T-helper 9 cell (primary cell): ENCODE measurements around the gene KLHL15.
A peak's percentile ranks its signal among the peaks of the same experiment; 100 is the strongest.
"Not testable (repeated sequence)": the region's sequence is repeated elsewhere in the genome, so short reads cannot be mapped to it uniquely, and the experiment has no call there.

Experiments
- DNase-seq: peaks from one replicate; pipeline ENCODE4 v3.0.0-alpha.2; 2020

Gene KLHL15

DNA sequence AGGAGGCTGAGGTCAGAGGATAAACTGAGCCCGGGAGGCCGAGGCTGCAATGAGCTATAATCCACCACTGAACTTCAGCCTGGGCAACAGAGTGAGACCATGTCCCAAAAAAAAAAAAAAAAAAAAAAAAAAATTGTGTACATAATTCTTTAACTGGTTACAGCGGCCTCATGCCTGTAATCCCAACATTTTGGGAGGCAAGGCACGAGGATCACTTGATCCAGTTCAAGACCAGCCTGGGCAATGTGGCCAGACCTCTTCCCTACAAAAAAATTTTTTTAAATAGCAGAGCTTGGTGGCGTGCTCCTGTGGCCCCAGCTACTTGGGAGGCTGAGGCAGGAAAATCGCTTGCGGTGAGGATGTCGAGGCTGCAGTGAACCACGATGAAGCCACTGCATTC is 9.3 kb downstream of the KLHL15 start:
- no peak for DNase-seq

DNA sequence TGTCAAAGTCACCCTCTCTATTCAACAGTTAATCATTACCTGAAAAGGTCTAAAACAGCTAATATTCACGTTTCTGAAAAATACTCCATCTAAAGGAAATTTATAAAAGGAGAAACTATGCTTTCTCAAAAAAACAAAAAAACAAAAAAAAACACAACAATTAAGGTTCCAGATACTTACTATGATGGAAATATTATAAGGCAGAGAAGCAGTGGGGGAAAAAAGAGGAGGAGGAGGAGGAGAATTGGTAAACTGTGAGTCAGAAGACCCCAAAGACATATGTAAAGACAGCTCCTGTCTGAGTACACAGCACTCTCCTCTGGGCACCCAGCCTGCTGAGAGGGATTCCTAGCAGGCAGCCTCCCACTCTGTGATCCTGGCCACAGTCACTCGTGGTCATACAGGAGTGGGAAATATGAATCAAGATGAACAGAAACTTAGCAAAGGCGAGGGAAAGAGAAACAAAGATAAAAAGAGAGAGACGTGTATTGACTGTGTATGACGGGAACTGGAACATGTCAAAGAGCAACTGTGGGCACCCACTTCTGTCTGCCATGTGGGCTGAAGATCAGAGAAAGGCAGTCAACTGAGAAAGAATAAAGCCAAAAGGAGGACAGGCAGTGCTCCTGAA is 12.5 kb downstream of the KLHL15 start:
- no peak for DNase-seq

GRCh38 chrX:24012266-24012665 is 14.7 kb downstream of the KLHL15 start:
- DNase-seq, result no peak

DNA sequence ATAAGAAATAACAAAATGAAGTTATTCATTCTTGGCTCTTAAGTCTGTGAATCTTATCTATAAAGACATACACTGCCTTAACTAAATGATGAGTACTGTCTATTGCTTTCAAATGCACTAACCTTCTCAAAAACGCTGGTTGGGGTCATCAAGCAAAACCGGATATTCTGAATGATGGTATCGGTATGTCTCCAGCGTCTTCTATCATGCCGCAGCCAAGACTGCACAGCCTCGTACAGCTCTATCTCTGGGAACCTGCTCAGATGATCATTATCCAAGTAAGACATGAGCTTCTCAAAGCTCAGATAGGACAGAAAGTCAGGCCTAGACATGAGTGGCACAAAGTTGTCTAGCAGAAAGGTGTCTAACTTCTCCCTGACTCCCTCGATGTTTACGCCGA is 21.1 kb downstream of the KLHL15 start:
- DNase-seq, result no peak

- DNase-seq, result no peak
Measured at GRCh38 chrX:24005028-24005427, 22.0 kb downstream of the KLHL15 start.

DNA sequence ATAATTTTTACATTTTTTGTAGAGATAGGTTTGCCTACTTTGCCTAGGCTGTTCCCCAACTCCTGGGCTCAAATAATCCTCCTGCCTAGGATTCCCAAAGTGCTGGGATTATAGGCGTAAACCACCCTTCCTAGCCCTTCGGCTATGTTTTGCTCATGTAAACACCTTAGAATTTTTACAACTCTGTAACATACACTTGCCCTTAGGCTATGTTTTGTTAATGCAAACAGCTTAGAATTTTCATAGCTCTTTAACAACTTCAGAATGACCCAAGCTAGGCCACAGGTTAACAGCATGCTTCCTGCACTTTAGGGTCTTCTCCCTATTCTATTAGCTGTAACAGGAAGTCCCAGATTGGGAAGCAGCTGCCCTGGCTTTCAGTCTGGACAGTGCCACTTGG is 24.2 kb downstream of the KLHL15 start:
- DNase-seq, result no peak

DNA sequence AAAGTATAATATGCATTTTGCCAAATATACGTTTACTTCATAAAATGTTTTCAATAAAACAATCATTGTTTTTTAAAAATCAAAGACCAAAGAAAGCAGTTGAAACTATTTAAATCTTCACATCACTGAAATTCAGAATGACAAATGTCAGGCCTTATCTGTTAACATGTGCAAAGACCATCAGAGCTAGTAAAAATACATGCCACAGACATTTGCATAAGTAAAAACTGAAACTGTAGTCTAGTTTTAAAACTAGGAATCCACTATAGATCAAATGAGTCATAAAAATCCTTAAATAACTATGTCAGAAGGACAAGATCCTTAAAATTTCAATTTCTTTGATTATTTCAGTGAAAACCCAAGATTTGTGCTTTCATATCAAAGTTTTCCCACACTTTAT is 24.8 kb downstream of the KLHL15 start:
- no peak for DNase-seq

DNA sequence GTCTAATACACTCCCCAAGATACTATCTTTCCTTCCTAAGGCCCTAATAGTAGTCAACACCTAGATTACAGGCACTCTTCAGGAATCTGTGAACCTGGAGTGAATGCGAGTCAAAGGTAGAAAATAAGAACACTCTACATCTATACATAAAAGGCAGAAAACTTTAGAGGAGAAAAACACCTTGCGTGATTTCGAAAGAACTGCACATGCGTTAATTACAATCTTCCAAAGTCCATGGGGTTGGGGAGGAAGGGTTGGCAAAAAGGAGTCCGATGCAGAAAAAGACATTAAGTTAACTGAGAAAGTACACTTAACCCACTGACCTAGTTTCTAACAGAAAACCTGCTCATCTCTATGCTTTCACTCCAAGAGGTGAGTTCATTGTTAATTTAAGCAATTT is 27.3 kb downstream of the KLHL15 start:
- DNase-seq, result no peak

- DNase-seq, result no peak
Measured at GRCh38 chrX:23993012-23993633, 33.9 kb downstream of the KLHL15 start.

DNA sequence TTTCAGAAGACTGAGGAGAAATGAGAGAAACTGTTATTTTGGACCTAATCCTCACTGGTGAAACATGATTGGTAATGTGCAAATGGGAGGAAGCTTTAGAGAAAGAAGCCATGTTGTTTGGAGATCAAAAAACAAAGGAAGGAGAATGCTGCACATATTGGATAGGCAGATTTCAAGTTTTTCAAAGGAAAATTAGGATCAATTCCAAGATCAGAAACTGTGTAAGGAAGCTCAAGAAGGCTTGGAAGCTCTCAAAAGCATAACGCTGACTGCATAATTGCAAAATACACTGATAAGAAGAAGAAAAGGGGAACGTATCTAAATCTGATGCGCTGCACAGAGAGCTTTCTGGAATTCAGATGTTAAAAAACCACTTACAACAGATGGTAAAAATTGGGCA is 34.6 kb downstream of the KLHL15 start:
- no peak for DNase-seq

DNA sequence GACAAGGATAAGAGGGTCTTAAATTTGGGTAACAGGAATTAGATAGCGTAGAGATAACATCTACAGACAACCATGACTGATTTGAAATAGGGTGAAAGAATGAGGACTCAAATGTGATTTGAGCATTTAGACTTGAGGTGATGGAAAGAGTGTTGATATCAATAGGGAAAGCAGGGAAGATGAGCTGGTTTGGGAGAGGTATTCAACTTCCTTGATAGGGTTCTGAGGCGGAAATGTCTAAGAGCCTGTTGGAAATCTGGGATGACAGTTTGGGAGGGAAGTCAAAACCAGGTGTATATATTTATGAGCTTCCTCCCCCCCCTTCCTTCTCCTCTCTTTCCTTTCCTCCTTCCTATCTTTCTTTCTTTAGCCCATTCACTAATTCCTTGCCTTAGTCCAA is 36.5 kb downstream of the KLHL15 start:
- DNase-seq, result no peak

DNA sequence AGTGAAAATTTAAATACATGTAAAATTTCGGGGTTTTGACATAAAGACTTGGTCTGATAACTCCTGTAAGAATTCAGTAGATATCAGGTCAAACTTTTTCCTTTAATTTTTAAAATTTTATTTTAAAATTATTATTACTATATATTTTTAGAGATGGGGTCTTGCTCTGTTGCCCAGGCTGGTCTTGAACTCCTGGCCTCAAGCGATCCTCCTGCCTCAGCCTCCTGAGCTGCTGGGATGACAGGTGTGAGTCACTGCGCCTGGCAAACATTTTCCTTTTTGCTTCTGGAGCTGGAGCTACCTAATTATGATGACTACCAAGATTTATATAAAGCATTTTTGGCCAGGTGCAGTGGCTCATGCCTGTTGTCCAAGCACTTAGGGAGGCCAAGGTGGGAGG is 37.3 kb downstream of the KLHL15 start:
- no peak for DNase-seq

- no peak for DNase-seq
Measured at GRCh38 chrX:23982891-23983290, 44.1 kb downstream of the KLHL15 start.

DNA sequence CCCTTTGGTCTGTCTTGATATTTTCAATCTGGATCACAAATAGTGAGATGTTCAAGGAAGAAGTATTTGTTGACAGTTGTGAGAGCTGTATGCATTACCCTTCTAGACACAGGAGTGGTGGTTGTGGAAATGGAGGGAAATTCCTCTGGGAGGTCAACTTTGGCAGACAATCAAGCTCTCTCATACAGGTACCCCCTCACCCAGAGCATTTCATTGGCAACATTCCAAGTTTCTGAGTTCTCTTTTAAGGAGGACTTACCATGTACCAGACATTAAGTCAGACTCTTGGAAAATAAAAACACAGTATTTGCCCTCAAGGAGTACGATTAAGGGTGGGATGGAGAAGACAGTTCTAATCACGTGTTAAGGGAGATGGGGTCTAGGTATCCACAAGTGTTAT is 45.3 kb downstream of the KLHL15 start:
- DNase-seq, result no peak

GRCh38 chrX:23981222-23981621 is 45.8 kb downstream of the KLHL15 start:
- no peak for DNase-seq

DNA sequence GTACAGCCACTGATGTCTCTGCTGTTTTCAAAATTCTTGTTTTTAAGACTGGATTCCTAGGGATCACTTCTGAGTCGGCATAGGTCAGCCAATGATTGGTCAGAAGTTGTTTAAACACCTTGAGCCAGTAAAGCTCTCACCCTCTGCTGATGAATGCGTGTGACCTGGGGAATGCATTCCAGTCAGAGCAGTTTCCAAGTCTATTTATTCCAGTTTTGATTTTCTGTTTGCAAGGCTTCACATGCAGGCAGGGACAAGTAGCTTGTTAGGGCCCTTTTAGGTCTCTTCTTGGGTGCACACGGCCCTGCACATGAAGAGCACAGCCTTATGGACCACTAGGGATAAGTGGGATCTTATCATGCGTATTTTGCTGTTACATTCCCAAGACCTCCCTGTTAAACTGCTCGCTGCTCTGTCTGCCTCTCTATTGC is 47.0 kb downstream of the KLHL15 start:
- DNase-seq, result no peak

DNA sequence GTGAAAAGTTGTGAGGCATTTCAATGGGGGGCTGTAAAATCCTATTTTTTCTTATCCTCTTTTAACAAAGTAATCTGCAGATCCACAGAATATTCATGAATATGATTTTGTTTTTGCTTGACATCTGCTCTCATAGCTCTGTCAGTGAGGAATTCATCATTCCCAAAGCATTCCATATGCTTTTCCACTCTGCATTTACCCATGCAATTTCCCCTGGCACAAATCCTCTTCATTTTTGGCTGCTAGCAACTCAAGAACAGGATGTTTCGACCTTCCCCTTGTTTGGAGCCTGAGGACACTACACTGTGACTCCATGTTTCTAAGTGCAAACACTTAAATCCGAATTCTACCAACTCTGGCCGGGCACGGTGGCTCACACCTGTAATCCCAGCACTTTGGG is 48.5 kb downstream of the KLHL15 start:
- DNase-seq, result no peak

- not testable (repeated sequence) for DNase-seq
Measured at GRCh38 chrX:23965630-23966029, 61.4 kb downstream of the KLHL15 start.

DNA sequence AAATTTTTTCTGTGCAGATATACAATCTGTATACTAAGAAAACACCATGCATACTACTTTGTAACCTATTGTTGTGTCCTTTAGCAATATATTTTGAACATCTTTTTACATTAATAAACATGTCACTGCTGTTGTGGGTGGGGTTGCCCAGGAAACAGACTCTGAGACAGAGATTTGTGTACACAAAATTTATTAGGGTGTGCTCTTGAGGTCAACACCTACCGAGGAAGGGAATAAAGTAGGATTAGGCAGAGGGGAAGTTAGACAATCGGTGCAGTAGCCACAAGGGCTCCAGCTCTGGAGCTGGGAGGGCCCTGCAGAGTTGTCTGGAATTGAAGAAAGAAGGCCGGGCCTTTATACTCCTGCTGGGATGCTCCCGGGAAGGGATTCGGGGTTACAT is 62.8 kb downstream of the KLHL15 start:
- no peak for DNase-seq

- DNase-seq, result no peak
Measured at GRCh38 chrX:23959781-23960180, 67.2 kb downstream of the KLHL15 start.

DNA sequence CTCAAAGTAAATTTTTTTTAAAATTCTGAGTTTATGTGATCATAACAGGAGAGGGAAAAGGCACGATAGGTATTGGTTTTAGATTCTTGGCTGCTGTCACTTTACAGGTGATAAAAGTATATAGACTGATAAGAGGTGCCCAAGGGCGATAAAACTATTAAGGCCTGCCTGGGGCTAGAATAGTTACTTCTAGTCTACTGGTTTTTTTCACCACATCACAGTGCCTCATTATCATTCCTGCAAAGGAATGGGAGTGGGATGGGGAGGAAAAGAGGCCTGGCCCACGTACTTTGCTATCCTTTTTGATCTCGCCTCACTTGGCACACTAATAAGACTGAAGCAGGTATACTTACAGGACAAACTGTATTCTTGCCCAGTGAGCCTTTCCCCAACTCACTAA is 72.6 kb downstream of the KLHL15 start:
- DNase-seq, result no peak

GRCh38 chrX:23953908-23954269 is 73.1 kb downstream of the KLHL15 start:
- DNase-seq, result no peak

- DNase-seq, result peak; percentile 4
Measured at GRCh38 chrX:23952984-23953907, 73.7 kb downstream of the KLHL15 start.

- no peak for DNase-seq
Measured at GRCh38 chrX:23952391-23952790, 74.6 kb downstream of the KLHL15 start.
